T follicular helper cell (primary cell): Measurements from ENCODE around the gene ADGRG2.
"Not testable (repeated sequence)": the region's sequence is repeated elsewhere in the genome, so short reads cannot be mapped to it uniquely, and the experiment has no call there.

Experiments used
- DNase-seq: peaks from one replicate; pipeline ENCODE4 v3.0.0-alpha.2; 2020; ENCODE audit warnings: low read depth

ADGRG2 gene

DNA sequence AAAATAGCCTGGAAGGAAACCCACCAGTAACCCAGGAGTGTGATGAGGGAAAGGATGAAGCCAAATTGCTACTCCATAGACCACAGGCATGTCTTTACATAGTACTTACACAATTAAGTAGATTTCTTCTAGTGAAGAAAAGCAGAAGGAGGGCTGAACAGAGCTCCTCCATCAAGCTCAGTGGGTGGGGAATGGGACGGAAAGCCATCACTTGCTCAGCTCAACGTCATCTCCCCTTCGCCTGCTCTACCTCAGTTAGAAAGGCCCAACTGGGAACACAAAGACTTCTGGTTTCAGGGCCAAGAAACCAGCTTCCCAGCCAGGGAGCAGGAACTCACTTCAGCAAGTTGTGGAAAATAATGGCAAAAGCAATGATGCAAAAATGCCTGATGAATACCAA, 36.6 kb downstream of the ADGRG2 start:
- DNase-seq, result no peak

GRCh38 chrX:19075754-19076153, 46.5 kb downstream of the ADGRG2 start:
- no peak for DNase-seq

GRCh38 chrX:19072372-19072771, 49.9 kb downstream of the ADGRG2 start:
- DNase-seq, result no peak

- no peak for DNase-seq
Measured at GRCh38 chrX:19070555-19070994, 51.7 kb downstream of the ADGRG2 start.

- DNase-seq, result not testable (repeated sequence)
Measured at GRCh38 chrX:19066987-19067386, 55.3 kb downstream of the ADGRG2 start.

DNA sequence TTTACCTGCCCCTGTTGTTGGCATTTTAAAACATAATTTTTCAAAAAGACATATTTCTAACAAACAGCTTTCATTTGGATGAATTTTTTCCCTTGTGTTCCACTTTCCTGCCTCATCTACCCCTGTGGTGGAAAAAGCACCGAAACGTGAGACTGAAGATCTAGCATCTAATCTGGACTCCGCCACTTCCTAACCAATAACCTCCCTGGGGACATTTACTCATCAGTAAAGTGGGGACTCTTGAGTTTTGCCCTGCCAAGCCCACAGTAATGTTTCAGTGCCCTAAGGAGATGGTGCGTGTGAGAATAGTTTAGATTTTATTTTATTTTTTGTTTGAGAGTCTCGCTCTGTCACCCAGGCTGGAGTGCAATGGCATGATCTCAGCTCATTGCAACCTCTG, 56.7 kb downstream of the ADGRG2 start:
- DNase-seq, result no peak

- DNase-seq, result no peak
Measured at GRCh38 chrX:19064175-19064574, 58.1 kb downstream of the ADGRG2 start.

- DNase-seq, result no peak
Measured at GRCh38 chrX:19063030-19063429, 59.2 kb downstream of the ADGRG2 start.

GRCh38 chrX:19059067-19059466, 63.2 kb downstream of the ADGRG2 start:
- DNase-seq, result no peak

GRCh38 chrX:19057856-19058255, 64.4 kb downstream of the ADGRG2 start:
- DNase-seq, result no peak

DNA sequence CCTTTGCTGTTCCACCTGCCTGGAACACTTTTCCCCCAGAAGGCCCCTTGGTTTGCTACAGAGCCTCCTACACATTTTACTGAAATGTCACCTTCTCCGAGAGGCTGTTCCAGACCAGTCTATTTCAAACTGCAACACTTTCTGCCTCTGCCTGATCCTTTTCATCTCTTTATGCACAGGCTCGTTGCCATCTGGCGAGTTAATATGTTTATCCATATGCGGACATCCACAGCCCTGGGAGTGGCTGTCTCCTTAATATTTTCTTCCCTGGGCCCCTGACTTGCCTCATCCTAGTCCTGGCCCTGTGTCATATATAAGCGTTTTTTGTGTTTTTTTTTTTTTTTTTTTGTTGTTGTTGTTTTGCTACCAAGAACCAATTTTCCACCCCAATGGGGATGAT, 73.2 kb downstream of the ADGRG2 start:
- DNase-seq, result no peak

DNA sequence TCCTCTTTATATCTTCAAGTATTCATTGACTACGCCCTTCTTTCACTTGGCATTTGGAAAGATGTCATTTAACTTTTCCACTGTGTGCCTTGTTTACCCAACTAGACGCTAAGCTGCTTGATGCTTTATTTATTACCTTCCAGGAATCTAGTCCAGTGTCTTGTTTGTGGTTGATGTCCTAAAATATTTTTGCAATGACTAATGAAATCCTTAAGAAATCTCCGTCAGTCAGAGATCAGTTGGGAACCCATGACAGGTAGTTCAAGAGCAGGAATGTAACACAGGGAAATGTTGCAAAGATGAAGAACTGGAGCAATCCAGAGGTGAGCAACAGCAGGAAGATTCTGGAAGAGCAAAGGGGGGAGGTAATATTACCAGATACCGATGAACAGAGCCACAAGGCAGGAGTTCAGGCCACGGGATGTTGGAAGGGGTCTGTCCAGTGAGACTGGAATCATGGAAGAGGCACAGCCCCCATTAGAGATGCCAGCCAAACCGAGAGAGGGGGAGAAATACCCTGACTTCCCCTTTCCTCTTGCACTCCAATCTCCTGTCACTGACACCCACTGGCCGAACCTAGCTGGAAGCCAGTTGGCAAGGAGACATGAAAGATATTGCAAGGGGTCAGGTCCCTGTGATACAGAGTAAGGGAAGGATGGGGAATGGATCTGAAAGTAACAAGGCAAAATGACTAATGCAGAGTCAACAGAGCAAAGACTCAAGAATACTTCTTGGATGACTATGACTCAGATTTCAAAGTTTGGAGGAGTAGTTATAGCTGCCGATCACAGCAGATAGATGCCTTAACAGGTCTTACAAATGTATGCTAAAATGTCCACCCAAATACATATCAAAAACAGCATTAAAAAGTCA, 75.7 kb downstream of the ADGRG2 start:
- DNase-seq, result no peak

- DNase-seq, result no peak
Measured at GRCh38 chrX:19040373-19040772, 81.9 kb downstream of the ADGRG2 start.

- DNase-seq, result no peak
Measured at GRCh38 chrX:19034025-19034424, 88.2 kb downstream of the ADGRG2 start.

DNA sequence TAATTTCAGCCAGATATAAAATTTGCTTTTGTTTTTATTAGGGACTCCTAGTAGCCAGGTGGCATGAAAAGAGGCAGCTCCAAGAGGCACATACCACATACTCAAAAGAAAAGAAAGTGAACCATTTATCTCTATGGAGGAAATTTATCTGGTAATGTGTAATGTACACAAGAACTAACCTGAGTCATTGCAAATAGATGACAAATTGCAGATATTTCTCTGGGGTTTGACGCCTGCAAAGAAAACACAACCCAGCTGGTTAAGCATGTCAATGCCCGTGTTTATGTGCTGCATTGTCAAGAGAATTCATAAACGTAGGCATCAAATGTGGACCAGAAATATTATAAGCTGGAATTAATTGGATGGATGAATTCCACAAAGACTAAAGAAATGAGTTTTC, 91.5 kb downstream of the ADGRG2 start:
- DNase-seq, result no peak

DNA sequence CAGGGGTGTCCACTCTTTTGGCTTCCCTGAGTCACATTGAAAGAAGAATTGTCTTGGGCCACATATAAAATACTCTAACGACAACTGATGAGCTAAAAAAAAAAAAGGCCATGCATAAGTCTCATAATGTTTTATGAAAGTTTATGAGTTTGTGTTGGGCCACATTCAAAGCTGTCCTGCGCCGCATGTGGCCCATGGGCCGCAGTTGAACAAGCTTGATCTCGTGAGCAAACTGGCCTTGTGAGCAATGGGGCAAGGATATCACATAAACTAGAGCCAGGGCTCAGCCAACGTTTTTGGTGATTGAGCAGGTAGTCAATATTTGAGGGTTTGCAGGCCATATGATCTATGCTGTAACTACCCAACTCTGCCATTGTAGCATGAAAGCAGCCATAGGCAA, 93.7 kb downstream of the ADGRG2 start:
- no peak for DNase-seq

GRCh38 chrX:19024366-19024765, 97.9 kb downstream of the ADGRG2 start:
- no peak for DNase-seq

DNA sequence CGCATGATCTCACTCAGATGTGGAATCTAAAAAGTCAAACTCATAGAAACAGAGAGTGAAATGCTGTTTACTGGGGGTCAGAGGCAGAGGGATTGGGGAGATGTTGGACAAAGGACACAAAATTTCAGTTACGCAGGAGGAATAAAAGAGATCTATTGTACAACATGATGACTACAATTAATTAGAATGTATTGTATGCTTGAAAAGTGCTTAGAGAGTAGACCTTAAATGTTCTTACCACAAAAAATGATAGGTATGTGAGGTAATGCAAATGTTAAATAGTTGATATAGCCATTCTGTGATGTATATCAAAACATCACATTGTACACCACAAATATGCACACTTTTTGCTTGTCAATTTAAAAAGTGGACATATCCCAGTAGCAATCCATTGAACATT, 102.3 kb downstream of the ADGRG2 start:
- no peak for DNase-seq

DNA sequence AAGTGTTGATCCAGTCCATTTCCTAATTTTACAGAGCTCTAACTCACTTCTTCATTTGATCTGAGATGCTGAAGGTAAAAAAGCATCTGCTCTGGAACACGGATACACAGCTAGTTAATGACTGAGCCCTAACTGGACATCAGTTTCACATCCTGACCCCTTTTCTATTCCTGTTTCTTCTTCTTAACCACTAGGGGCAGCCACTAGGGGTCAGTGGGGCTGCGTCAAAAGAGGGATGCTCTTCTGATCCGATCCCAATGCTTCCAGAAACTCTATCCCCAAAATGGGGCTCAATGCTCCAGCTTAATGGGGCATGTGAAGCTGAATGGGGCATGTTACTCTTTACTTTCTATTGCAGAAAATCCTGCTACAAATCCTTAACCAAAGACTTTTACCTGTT, 105.0 kb downstream of the ADGRG2 start:
- DNase-seq, result no peak

- DNase-seq, result not testable (repeated sequence)
Measured at GRCh38 chrX:19016614-19017013, 105.7 kb downstream of the ADGRG2 start.

- no peak for DNase-seq
Measured at GRCh38 chrX:19007868-19008267, 114.4 kb downstream of the ADGRG2 start.

DNA sequence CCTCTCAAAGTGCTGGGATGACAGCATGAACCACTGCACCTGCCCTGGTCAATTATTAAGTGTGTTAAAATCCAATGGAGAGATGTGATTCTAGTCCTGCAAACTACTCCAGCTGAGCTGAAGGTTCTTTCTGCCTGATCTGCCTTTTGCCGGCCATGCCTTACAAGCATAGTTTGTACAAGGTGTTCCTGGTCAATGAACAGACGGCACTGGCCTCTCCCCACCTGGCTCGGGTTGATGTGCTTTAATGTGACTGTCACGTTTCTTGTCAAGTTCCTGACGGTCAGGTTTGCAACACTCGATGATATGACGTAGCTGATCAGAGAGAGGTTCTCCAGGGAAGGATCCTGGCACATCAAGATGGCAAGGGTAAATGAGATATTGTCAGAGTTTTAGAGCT, 115.3 kb downstream of the ADGRG2 start:
- no peak for DNase-seq

DNA sequence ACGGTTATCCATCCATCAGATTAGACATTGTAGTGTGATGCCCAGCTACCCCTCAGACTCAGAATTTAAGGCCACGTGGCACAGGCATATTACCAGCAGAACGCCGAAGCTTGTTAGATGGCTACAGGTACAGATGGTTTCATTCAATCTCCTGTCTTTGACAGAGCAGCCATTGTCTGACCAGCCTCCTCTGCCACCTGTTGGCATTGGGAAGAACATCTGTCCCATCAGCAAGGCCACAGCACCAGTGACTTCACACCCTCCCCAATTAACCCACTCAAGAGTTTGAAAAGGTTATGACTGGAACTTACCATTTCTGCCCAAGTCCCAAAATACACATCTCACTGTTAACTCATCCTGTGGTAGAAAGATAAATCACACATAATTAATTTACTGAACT, 116.4 kb downstream of the ADGRG2 start:
- DNase-seq, result no peak

DNA sequence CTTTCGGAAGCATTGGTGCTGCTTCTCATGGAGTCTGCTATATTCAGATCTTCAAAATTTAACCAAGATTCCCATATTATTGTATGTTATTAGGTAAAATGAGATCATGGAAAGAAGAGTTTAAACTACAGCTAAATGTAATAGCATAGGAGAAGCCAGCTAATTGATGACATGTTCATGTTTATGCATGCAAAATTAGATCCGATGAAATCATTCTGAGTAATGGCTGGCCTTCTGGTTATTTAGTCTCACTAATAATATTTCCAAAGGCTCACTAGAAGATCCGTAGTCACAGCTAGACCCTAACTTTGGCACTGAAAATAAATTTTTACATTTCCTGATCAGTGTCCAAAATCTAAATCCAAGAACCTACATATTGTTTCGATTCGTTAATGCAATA, 118.5 kb downstream of the ADGRG2 start:
- no peak for DNase-seq
